HepG2 (cell line): ENCODE data around the gene UQCR11. TPM values are rescaled to one million over a fixed set of nuclear protein-coding genes. Genes with fewer than 3 reads are reported as not detected.

Experiments
- ATAC-seq: fragments of 200-7000 bp; cut with Tn5 transposase; 3 replicates; pipeline ENCODE4 v1.9.1; 2020; ENCODE audit warnings: mild to moderate bottlenecking, moderate library complexity
- BruUV-seq: library from RNA; stranded (reverse); fragments of 400-500 nt; replicated peaks from 2 replicates; lab custom pipeline; 2021; lab: Mats Ljungman, UMichigan
- CTCF ChIA-PET: fragments of 300-600 bp; formaldehyde crosslinking; extraction: SDS; loops from one replicate; lab custom pipeline; 2021; ENCODE audit warnings: low total read pairs, inconsistent platforms, low intra/inter-chr PET ratio; lab: Yijun Ruan, JAX
- POLR2A ChIA-PET: fragments of 350-600 bp; sonication (Branson Sonifier 250); formaldehyde crosslinking; loops from one replicate; lab custom pipeline; 2020; ENCODE audit warnings: antibody characterized with exemption, inconsistent platforms; lab: Yijun Ruan, JAX
- DNase-seq: peaks from one replicate; pipeline ENCODE4 v3.0.0-alpha.2; 2015; ENCODE audit warnings: low spot score
- FAIRE-seq: peaks from 3 replicates; lab custom pipeline; 2011; peaks lifted over from hg19 to GRCh38; lab: Jason Lieb, UNC
- H2AFZ ChIP-seq: one replicate; pipeline ENCODE4 v1.6.1; 2011; ENCODE audit warnings: low read length, inconsistent platforms
- H3K27ac ChIP-seq: fragments of 300-600 bp; 3 replicates; pipeline ENCODE4 v1.8.0; 2011; ENCODE audit warnings: mixed run types, mild to moderate bottlenecking, mixed read lengths, low read length, inconsistent platforms; ENCODE audit not compliant: insufficient read depth; ENCODE audit errors: extremely low read length
- H3K27me3 ChIP-seq, 2 experiments: fragments of 200-600 bp in 1 of 2; 2 replicates in 1 of 2; 3 replicates in 1 of 2; pipeline versions ENCODE4 v1.6.0 to v1.8.0; 2011; ENCODE audit warnings: low read length in 2 of 2, mild to moderate bottlenecking in 2 of 2, moderate library complexity in 2 of 2, inconsistent platforms in 1 of 2; ENCODE audit not compliant: insufficient read depth in 2 of 2, control insufficient read depth in 1 of 2
- H3K36me3 ChIP-seq, 2 experiments: fragments of 200-600 bp in 1 of 2; replicated peaks in 1 of 2; 2 replicates in 1 of 2; 3 replicates in 1 of 2; pipeline versions ENCODE4 v1.5.1 to v1.8.0; 2011; ENCODE audit warnings: low read length in 2 of 2, inconsistent platforms in 1 of 2; ENCODE audit not compliant: insufficient read depth in 2 of 2, control insufficient read depth in 1 of 2
- H3K4me1 ChIP-seq: 2 replicates; pipeline ENCODE4 v1.5.1; 2012; ENCODE audit warnings: low read length, inconsistent platforms; ENCODE audit not compliant: insufficient read depth
- H3K4me2 ChIP-seq: 2 replicates; pipeline ENCODE4 v1.6.0; 2011; ENCODE audit warnings: low read depth, low read length, inconsistent platforms
- H3K4me3 ChIP-seq, 3 experiments: fragments of 200-600 bp in 1 of 3; sonication (generic), shearing (Covaris generic) in 1 of 3; replicated peaks in 1 of 3; 2 replicates each; pipeline ENCODE4 v1.5.1; 2011 to 2016; ENCODE audit warnings: low read length in 3 of 3, inconsistent platforms in 2 of 3, low read depth in 2 of 3, mild to moderate bottlenecking in 2 of 3, control low read depth in 1 of 3, mixed read lengths in 1 of 3; ENCODE audit not compliant: insufficient read depth in 1 of 3
- H3K79me2 ChIP-seq: one replicate; pipeline ENCODE4 v1.6.1; 2011; ENCODE audit warnings: low read length, inconsistent platforms; ENCODE audit not compliant: insufficient read depth
- H3K9ac ChIP-seq: 2 replicates; pipeline ENCODE4 v1.6.0; 2011; ENCODE audit warnings: mild to moderate bottlenecking, low read depth, low read length, inconsistent platforms; ENCODE audit not compliant: insufficient read depth
- H3K9me3 ChIP-seq: 2 replicates; pipeline ENCODE4 v1.5.1; 2012; ENCODE audit warnings: mild to moderate bottlenecking, low read length
- H4K20me1 ChIP-seq: 2 replicates; pipeline ENCODE4 v1.6.0; 2011; ENCODE audit warnings: inconsistent platforms, mild to moderate bottlenecking, low read length, moderate library complexity; ENCODE audit not compliant: insufficient read depth
- ARNT2 ChIP-seq: sonication (generic); formaldehyde crosslinking; IDR thresholded peaks from 2 replicates; pipeline ENCODE4 v1.8.0; 2022; ENCODE audit warnings: mild to moderate bottlenecking, low read depth, missing genetic modification reagents, moderate library complexity
- ATF7-NPFF ChIP-seq: sonication (generic); formaldehyde crosslinking; IDR thresholded peaks from 2 replicates; pipeline ENCODE4 v1.8.1; 2023; ENCODE audit warnings: mild to moderate bottlenecking, low read depth, missing genetic modification reagents, moderate library complexity
- DR1 ChIP-seq: sonication (generic); formaldehyde crosslinking; IDR thresholded peaks from 2 replicates; pipeline ENCODE4 v1.8.0; 2021; ENCODE audit warnings: mild to moderate bottlenecking, missing genetic modification reagents, inconsistent platforms
- HMG20B ChIP-seq: conservative IDR thresholded peaks from 2 replicates; pipeline ENCODE4 v1.6.1; 2016; ENCODE audit warnings: missing genetic modification reagents, missing compliant biosample characterization
- REXO4 ChIP-seq: sonication (generic); formaldehyde crosslinking; IDR thresholded peaks from 2 replicates; pipeline ENCODE4 v1.8.0; 2022; ENCODE audit warnings: missing genetic modification reagents, mild to moderate bottlenecking, borderline replicate concordance
- SPEN ChIP-seq: sonication (generic); formaldehyde crosslinking; IDR thresholded peaks from 2 replicates; pipeline ENCODE4 v1.5.1; 2020; ENCODE audit warnings: low read depth, mild to moderate bottlenecking, missing genetic modification reagents
- ZEB1 ChIP-seq: IDR thresholded peaks from 2 replicates; pipeline ENCODE4 v1.6.1; 2012; ENCODE audit warnings: mild to moderate bottlenecking, low read depth, inconsistent platforms; ENCODE audit not compliant: insufficient replicate concordance
- ZNF18 ChIP-seq: sonication (generic); formaldehyde crosslinking; IDR thresholded peaks from 2 replicates; pipeline ENCODE4 v1.8.0; 2022; ENCODE audit warnings: mild to moderate bottlenecking, missing genetic modification reagents; ENCODE audit not compliant: insufficient replicate concordance
- ZNF558 ChIP-seq: sonication (generic); formaldehyde crosslinking; IDR thresholded peaks from 2 replicates; pipeline ENCODE4 v1.9.0; 2022; ENCODE audit warnings: mild to moderate bottlenecking, missing genetic modification reagents, borderline replicate concordance
- ZNF720 ChIP-seq: sonication (generic); formaldehyde crosslinking; IDR thresholded peaks from 2 replicates; pipeline ENCODE4 v1.4.0; 2020; ENCODE audit warnings: missing genetic modification reagents
- WGBS: methylation state at CpG from one replicate; pipeline ENCODE4 v1.1.6; 2017; ENCODE audit warnings: low lambda C conversion rate; 5-methylcytosine and 5-hydroxymethylcytosine counted together
- in situ Hi-C: cut with HindIII; loops from 2 replicates; pipeline ENCODE4 v1.10.0; 2017; ENCODE audit warnings: low pct_unique_long_range_greater_than_20kb; ENCODE audit not compliant: extremely low pct_ligation_motif_present
- intact Hi-C: fragments of 100-400 bp; cut with micrococcal nuclease; formaldehyde crosslinking; loops from one replicate; pipeline ENCODE4 v1.10.0; 2022; ENCODE audit not compliant: unreplicated experiment
- polyA plus RNA-seq, 8 experiments: library from polyadenylated mRNA; depleted of rRNA in 3 of 8; stranded (reverse) in 7 of 8; unstranded in 1 of 8; fragments of >200 nt; fragmentation: Illumina TruSeq in 4 of 8; extraction: Trizol in 4 of 8; gene quantifications; 2 replicates each; pipeline versions ENCODE4 v1.2.1 to v1.2.3, GENCODE V29; 2011 to 2016; ENCODE audit warnings: low read depth in 4 of 8, missing spikeins in 1 of 8, mixed read lengths in 1 of 8; ENCODE audit not compliant: insufficient read depth in 1 of 8
- total RNA-seq, 5 experiments: library from RNA; depleted of rRNA; stranded (reverse); fragments of >200 nt; fragmentation: Illumina TruSeq; extraction: Trizol; gene quantifications; 2 replicates each; pipeline ENCODE4 v1.2.3, GENCODE V29; 2016; ENCODE audit warnings: low read depth in 1 of 5
- TF ChIP-seq, protein P1 (sequence below): sonication (generic); formaldehyde crosslinking; IDR thresholded peaks from 2 replicates; pipeline ENCODE4 v1.4.0; 2020; ENCODE audit warnings: missing genetic modification reagents
- TF ChIP-seq, protein P2 (sequence below): sonication (generic); formaldehyde crosslinking; conservative IDR thresholded peaks from 2 replicates; pipeline ENCODE4 v1.8.0; 2022; ENCODE audit warnings: missing genetic modification reagents

UQCR11 gene
- total and polyA plus RNA-seq, 2 of the 13 experiments (the other 11 are each of a cell fraction or from before 2014, with no cell fraction given): 125 to 214 TPM

- BruUV-seq: no TSS peak
- Histone ChIP-seq H3K79me2 (peaks cover 2% of the 10 kb centered on the region), H3K4me2 (no peak overlapping the region)
- in situ Hi-C loops: no loop called here
- TF ChIP-seq, protein P1, sequence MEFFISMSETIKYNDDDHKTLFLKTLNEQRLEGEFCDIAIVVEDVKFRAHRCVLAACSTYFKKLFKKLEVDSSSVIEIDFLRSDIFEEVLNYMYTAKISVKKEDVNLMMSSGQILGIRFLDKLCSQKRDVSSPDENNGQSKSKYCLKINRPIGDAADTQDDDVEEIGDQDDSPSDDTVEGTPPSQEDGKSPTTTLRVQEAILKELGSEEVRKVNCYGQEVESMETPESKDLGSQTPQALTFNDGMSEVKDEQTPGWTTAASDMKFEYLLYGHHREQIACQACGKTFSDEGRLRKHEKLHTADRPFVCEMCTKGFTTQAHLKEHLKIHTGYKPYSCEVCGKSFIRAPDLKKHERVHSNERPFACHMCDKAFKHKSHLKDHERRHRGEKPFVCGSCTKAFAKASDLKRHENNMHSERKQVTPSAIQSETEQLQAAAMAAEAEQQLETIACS (CRISPR knock-in tag): no peak
- TF ChIP-seq REXO4 (CRISPR knock-in tag) (no peak), DR1 (CRISPR knock-in tag) (no peak)
- TF ChIP-seq, all 625 proteins: peak for 0
- no peaks in the 10 kb centered on the region for H4K20me1 ChIP-seq
- H3K4me3 ChIP-seq: no peak overlapping the region
- DNase-seq (no peak), ATAC-seq (no peak), FAIRE-seq (no peak)
- POLR2A ChIA-PET: no interaction called here
- peaks cover 22% of the 10 kb centered on the region for H3K4me1 ChIP-seq
- no peak overlapping the region for H3K27ac ChIP-seq
- H3K9ac ChIP-seq: no peak overlapping the region
- no peaks in the 10 kb centered on the region for H3K9me3 ChIP-seq
- H2AFZ ChIP-seq: no peak overlapping the region
- WGBS: 71% methylated on average over 12 of the region's 12 CpGs
- CTCF ChIA-PET: no interaction called here
- intact Hi-C loops: no loop called here
- H3K36me3 ChIP-seq: no peaks in the 10 kb centered on the region
- peaks cover 0 to 8% of the 10 kb centered on the region in 2 experiments; a peak in 2 of 5 replicates for H3K27me3 ChIP-seq
These were observed 33.9 kb downstream of the UQCR11 start for GRCh38 chr19:1571358-1571757.

- Histone ChIP-seq H3K9ac (no peak overlapping the region), H3K36me3 (no peaks in the 10 kb centered on the region), H2AFZ (no peak overlapping the region), H3K4me3 (no peak overlapping the region), H4K20me1 (0 out of 2 replicates have a peak, but pooled peaks cover 4% of the 10 kb centered on the region), H3K4me1 (peaks cover 27% of the 10 kb centered on the region), H3K4me2 (no peak overlapping the region), H3K79me2 (peaks cover 5% of the 10 kb centered on the region), H3K27ac (no peak overlapping the region), H3K9me3 (no peaks in the 10 kb centered on the region), H3K27me3 (peaks cover 0 to 8% of the 10 kb centered on the region in 2 experiments; a peak in 2 of 5 replicates)
- DNase-seq: no peak
- no peak for ATAC-seq
- POLR2A ChIA-PET: interaction anchor here (1.1 kb wide), 1 partner anchor 20 kb away, joined by 3 read pairs; no protein-coding TSS in a partner anchor
- CTCF ChIA-PET: no interaction called here
- FAIRE-seq: no peak
- intact Hi-C loops (no loop called here), in situ Hi-C loops (no loop called here)
- no TSS peak for BruUV-seq
- TF ChIP-seq HMG20B (CRISPR knock-in tag) (no peak), ZEB1 (no peak), ZNF558 (CRISPR knock-in tag) (no peak), ZNF18 (CRISPR knock-in tag) (no peak), ZNF720 (no peak), ARNT2 (CRISPR knock-in tag) (no peak), SPEN (CRISPR knock-in tag) (no peak), ATF7-NPFF (CRISPR knock-in tag) (no peak)
- TF ChIP-seq, protein P2, sequence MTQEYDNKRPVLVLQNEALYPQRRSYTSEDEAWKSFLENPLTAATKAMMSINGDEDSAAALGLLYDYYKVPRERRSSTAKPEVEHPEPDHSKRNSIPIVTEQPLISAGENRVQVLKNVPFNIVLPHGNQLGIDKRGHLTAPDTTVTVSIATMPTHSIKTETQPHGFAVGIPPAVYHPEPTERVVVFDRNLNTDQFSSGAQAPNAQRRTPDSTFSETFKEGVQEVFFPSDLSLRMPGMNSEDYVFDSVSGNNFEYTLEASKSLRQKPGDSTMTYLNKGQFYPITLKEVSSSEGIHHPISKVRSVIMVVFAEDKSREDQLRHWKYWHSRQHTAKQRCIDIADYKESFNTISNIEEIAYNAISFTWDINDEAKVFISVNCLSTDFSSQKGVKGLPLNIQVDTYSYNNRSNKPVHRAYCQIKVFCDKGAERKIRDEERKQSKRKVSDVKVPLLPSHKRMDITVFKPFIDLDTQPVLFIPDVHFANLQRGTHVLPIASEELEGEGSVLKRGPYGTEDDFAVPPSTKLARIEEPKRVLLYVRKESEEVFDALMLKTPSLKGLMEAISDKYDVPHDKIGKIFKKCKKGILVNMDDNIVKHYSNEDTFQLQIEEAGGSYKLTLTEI (CRISPR knock-in tag): no peak
- 50% methylated on average over 7 of the region's 13 CpGs for WGBS
These were observed 34.4 kb downstream of the UQCR11 start for GRCh38 chr19:1570836-1571235.
